GM12864 (cell line): ENCODE data around the gene COQ9.
"Not testable (repeated sequence)": the region's sequence is repeated elsewhere in the genome, so short reads cannot be mapped to it uniquely, and the experiment has no call there.

Experiments
- DNase-seq: peaks from one replicate; pipeline ENCODE4 v3.0.0-alpha.2; 2011; ENCODE audit warnings: low read depth
- H3K4me3 ChIP-seq: 2 replicates; pipeline ENCODE4 v1.5.1; 2011; ENCODE audit warnings: mild to moderate bottlenecking, low read depth, low read length, control low read depth
- TF ChIP-seq, protein P1 (sequence below): IDR thresholded peaks from 2 replicates; pipeline ENCODE4 v1.5.1; 2011; ENCODE audit warnings: low read depth, mild to moderate bottlenecking, moderate library complexity, low read length, control low read depth, inconsistent platforms; ENCODE audit errors: missing control alignments

Gene COQ9

DNA sequence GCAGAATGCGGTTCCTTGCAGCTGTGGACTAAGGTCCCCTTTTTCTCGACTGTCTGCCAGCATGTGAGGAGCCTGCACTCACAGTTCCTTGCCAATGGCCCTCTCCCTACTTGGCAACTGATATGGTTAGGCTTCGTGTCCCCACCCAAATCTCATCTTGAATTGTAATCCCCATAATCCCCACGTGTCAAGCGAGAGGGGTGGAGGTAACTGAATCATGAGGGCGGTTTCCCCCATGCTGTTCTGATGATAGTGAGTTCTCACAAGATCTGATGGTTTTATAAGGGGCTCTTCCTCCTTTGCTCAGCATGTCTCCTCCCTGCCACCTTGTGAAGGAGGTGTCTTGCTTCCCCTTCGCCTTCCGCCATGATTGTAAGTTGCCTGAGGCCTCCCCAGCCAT is 20.0 kb upstream of the COQ9 start:
- DNase-seq = no peak
- H3K4me3 ChIP-seq = no peak overlapping the region
- TF ChIP-seq, protein P1, sequence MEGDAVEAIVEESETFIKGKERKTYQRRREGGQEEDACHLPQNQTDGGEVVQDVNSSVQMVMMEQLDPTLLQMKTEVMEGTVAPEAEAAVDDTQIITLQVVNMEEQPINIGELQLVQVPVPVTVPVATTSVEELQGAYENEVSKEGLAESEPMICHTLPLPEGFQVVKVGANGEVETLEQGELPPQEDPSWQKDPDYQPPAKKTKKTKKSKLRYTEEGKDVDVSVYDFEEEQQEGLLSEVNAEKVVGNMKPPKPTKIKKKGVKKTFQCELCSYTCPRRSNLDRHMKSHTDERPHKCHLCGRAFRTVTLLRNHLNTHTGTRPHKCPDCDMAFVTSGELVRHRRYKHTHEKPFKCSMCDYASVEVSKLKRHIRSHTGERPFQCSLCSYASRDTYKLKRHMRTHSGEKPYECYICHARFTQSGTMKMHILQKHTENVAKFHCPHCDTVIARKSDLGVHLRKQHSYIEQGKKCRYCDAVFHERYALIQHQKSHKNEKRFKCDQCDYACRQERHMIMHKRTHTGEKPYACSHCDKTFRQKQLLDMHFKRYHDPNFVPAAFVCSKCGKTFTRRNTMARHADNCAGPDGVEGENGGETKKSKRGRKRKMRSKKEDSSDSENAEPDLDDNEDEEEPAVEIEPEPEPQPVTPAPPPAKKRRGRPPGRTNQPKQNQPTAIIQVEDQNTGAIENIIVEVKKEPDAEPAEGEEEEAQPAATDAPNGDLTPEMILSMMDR = no peak

DNA sequence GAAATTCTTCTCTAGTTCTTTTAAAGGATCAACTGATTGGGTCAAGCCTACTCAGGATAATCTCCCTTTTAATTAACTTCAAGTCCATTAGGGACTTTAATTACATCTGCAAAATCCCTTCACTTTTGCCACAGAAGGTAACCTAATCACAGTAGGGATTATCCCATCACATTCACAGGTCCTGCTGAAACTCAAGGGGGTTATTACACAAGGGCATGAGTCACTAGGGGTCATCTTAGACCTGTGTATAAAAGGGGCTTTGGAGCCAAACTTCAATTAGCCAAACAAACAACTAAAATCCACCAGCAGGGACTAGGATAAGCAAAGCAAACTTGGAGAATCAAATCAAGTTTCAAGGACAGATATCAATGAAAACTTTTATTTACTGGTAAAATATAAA is 19.5 kb upstream of the COQ9 start:
- TF ChIP-seq, protein P1 = no peak
- H3K4me3 ChIP-seq = no peak overlapping the region
- DNase-seq = no peak

DNA sequence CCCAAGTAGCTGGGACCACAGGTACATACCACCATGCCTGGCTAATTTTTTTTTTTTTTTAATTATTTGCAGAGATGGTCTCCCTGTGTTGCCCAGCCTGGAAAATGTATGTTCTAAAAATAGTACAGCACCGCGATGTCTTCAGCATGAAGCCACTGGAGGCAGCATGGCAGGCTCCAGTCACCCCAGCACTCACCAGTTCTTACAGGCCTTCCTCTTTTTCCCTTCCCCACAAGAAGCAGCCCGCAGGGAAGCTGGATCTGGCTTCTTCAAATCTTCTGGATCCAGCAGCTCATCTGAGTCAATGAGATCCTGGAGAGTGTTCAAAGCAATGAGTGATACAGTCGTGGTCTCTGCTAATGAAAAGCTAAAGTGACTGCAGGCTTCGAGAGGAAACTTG is 16.3 kb upstream of the COQ9 start:
- no peak for DNase-seq
- H3K4me3 ChIP-seq = no peak overlapping the region
- TF ChIP-seq, protein P1 = no peak

DNA sequence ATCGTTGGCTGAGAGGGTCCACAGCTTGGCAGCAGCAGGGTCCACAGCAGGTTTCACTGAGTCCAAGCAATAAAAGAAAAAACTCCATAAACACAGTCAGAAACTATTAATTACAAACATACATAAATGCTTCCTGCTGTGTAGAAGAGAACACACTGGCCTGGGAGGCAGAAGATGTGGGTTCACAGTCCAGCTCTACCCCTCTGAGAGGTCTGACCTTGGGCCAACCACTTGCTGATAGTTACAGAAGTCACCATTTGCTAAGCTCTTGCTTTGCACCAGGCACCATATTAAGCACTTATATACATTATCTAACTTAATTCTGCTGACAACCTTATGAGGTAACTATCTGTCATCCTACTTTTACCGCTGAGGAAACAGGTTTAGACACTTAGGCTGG is 14.8 kb upstream of the COQ9 start:
- no peak overlapping the region for H3K4me3 ChIP-seq
- TF ChIP-seq, protein P1 = no peak
- no peak for DNase-seq

DNA sequence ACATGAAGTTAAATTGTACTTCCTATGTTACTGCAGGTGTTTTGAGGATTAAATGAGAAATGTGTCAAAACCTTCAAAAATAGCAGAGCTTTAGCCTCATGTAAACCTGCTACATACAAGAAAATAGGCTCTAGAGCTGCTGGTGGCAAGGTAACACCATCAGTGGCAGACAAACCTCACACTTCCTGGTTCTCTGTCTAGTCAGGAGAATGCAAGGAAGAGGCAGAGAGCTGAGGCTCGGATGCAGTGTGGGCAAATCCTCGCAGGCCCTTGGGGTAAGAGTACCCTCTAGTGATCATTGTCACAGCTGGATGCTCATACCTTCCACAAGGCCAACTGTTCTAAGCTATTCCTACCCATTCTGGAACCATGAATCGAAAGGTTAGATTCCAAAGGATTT is 14.3 kb upstream of the COQ9 start:
- TF ChIP-seq, protein P1 = no peak
- DNase-seq = no peak
- no peak overlapping the region for H3K4me3 ChIP-seq

DNA sequence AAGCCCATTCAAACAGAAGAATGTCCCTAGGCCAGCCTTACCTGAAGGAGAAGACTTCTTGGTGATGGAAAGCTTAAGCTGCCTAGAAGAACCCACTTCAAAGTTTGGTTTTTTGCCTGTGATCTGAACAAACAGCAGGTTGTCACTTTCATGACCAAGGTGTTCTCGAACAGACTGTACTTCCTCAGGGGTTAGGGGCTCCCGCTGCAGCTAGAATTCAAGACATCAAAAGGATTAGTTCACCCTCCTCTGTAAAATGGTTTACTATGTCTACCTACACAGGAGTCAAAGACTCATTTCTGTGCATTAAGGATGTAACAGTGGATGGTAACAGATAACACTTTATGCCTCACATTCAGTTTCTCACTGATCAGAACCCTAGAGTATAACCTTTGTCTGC is 13.3 kb upstream of the COQ9 start:
- H3K4me3 ChIP-seq = no peak overlapping the region
- TF ChIP-seq, protein P1 = no peak
- no peak for DNase-seq

DNA sequence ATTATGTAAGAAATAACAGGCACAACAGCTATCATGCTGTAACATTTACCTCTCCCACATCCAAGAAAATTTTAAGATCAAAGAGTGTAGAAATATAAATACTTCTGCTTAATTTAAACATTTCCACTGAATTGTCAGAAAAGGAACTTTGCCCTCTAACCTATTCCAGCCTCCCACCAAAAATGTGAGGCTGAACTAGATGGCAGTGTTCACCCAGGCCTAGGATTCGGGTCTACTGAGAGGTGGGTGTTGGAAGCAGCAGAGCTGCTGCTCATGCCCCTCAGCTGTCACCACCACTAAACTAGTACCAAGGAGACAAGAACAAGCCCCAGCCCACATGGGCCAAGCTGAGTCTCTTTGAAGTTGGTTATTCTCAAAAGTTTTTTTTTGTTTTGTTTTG is 11.4 kb upstream of the COQ9 start:
- no peak for DNase-seq
- no peak overlapping the region for H3K4me3 ChIP-seq
- TF ChIP-seq, protein P1 = no peak

DNA sequence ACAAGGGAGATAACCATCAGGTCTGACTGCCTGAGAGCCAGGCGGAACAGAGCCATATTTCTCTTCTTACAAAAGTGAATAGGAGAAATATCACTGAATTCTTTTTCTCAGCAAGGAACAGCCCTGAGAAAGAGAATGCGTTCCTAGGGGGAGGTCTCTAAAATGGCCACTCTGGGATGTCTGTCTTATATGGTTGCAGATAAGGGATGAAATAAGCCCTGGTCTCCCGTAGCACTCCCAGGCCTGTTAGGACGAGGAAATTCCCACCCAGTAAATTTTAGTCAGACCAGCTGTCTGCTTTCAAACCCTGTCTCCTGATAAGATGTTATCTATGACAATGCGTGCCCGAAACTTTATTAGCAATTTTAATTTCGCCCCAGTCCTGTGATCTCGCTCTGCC is 7.3 kb upstream of the COQ9 start:
- H3K4me3 ChIP-seq, DNase-seq: not testable (repeated sequence)

DNA sequence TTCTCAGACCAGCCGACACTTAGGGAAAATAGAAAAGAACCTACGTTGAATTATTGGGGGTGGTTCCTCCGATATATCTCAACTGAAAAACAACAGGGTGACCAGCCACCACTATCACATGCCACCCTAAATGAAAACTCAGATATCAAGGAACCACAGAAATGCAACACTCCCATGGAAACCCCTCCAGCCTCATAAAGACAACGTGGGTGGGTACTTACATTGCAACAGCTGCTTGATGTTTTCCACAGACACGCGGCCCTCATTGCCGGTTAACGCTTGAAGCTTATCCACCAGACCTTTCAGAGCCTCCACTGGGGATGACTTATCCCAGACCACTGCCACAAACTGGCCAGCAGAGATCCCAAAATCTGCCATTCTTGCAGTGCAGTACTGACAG is 6.7 kb upstream of the COQ9 start:
- DNase-seq, H3K4me3 ChIP-seq: not testable (repeated sequence)
